Measurements from ENCODE around the gene NR1I2.

- TF ChIP-seq CTCF (IDR thresholded peaks at IDR 0.05) (no peak), POLR2A (IDR thresholded peaks at IDR 0.05) (no peak)
Observed at GRCh38 chr3:119829420-119829819, 47.5 kb downstream of the NR1I2 start.
